ENCODE results near the gene STIM2.

DNA sequence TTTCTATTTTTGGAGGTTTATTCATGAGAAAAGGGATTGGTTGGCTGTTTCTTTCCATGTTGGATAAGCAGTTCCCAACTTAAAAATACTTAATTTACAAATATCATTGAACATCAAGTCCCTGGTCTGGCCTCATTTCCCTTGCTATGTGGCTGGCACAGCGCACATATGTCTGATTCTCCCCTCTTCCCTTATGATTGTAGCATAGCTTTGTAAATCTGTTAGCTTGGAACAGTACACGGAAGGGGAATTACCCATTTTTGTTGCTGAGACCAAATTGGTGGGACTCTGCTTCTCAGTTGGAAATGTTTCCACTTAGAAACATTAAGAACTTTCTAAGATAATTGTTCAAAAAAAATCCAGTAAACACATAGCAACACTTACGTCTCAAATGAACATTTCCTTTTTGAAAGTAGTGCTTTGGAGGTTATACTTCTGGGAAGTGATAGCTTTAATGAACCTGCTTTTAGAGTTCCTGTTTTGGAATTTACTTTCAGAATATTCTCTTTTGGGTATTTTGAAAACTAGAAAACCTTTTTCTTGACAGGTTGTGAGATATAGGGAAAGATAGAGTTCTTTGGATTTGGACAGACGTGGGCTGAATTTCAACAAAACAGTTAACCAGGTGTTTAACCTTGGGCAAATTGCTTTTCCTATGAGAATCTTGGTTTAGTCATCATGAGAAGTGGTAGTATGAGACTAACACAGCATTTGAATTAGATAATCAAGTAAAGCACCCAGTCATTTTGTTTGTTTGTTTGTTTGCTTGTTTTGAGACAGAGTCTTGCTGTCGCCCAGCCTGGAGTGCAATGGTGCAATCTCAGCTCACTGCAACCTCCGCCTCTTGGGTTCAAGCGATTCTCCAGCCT lies 47.3 kb downstream of the STIM2 start:
- TF ChIP-seq CTCF (conservative IDR thresholded peaks at IDR 0.05) (no peak), ZFX (IDR thresholded peaks at IDR 0.05) (no peak)

All from C4-2B (cell line).